ENCODE measurements around the gene DEAF1. TPM values are rescaled to one million over a fixed set of nuclear protein-coding genes. Genes with fewer than 3 reads are reported as not detected.

Gene DEAF1
- total and polyA plus RNA-seq, 10 of the 15 experiments (the other 5 are each of a cell fraction or from before 2014, with no cell fraction given): 0.68 to 51.3 (median 25.9) TPM

GRCh38 chr11:618856-619627 lies 76.0 kb downstream of the DEAF1 start:
- H4K20me1 ChIP-seq (ENCODE audit: control insufficient read depth, insufficient read depth): no peaks in the 10 kb centered on the region
- no peaks in the 10 kb centered on the region for H3K27me3 ChIP-seq (replicated peaks in 1 of 2; ENCODE audit: control insufficient read depth in 2 of 2, insufficient read depth in 2 of 2, low read length in 1 of 2)
- RAD21 ChIA-PET (ENCODE audit: unreplicated experiment): no interaction called here
- in situ Hi-C loops (cut with MboI) (no loop called here), intact Hi-C loops (cut with micrococcal nuclease; ENCODE audit: unreplicated experiment) (loop anchor here (5.0 kb wide), 1 partner anchor 103 kb away; no protein-coding TSS in a partner anchor)
- no peak overlapping the region for H3K27ac ChIP-seq (ENCODE audit: control insufficient read depth, insufficient read depth)
- TF ChIP-seq ETV6 (conservative IDR thresholded peaks at IDR 0.05 in 1 of 2, IDR thresholded peaks at IDR 0.05 in 1 of 2; ENCODE audit: borderline replicate concordance in 1 of 2, low read depth in 1 of 2) (no peak), CREB1 (IDR thresholded peaks at IDR 0.05; ENCODE audit: low read depth) (no peak), SMAD5 (IDR thresholded peaks at IDR 0.05; ENCODE audit: low read depth) (no peak), DPF2 (IDR thresholded peaks at IDR 0.05) (no peak)
- H3K9me3 ChIP-seq (replicated peaks; ENCODE audit: control insufficient read depth, insufficient read depth, low read length): no peaks in the 10 kb centered on the region
- H3K9ac ChIP-seq (ENCODE audit: control insufficient read depth, insufficient read depth, low read length): no peak overlapping the region
- no peak for DNase-seq (ENCODE audit: low read depth, low spot score)
- SMC1A ChIA-PET (ENCODE audit: uncharacterized antibody, unreplicated experiment): no interaction called here
- WGBS (ENCODE audit: insufficient coverage, insufficient replicate concordance, low lambda C conversion rate, missing lambda C conversion rate): 82% methylated on average over 24 of the region's 24 CpGs
- no peak for ATAC-seq
- POLR2A ChIA-PET: no interaction called here
- no peak overlapping the region for H3K4me3 ChIP-seq
- H3K79me2 ChIP-seq (ENCODE audit: control insufficient read depth, insufficient read depth, low read length): peaks cover 17% of the 10 kb centered on the region
- CTCF ChIA-PET: no interaction called here
- no peak overlapping the region for H3K4me2 ChIP-seq (ENCODE audit: control insufficient read depth, insufficient read depth)
- FAIRE-seq: no peak
- peaks cover 6% of the 10 kb centered on the region for H3K4me1 ChIP-seq (ENCODE audit: control insufficient read depth, insufficient read depth, low read length)
- peaks cover 0 to 2% of the 10 kb centered on the region in 2 experiments; a peak in 2 of 4 replicates for H3K36me3 ChIP-seq (ENCODE audit: control insufficient read depth in 2 of 2, insufficient read depth in 2 of 2, low read length in 1 of 2)
- BruUV-seq (replicated peaks): no TSS peak
- H2AFZ ChIP-seq (ENCODE audit: control insufficient read depth, low read depth, low read length): no peak overlapping the region

GRCh38 chr11:617912-618682 lies 76.9 kb downstream of the DEAF1 start:
- H3K9me3 ChIP-seq (replicated peaks; ENCODE audit: control insufficient read depth, insufficient read depth, low read length): no peaks in the 10 kb centered on the region
- ChIA-PET RAD21 (ENCODE audit: unreplicated experiment) (no interaction called here), SMC1A (ENCODE audit: uncharacterized antibody, unreplicated experiment) (no interaction called here), POLR2A (no interaction called here), CTCF (no interaction called here)
- no peak overlapping the region for H3K4me2 ChIP-seq (ENCODE audit: control insufficient read depth, insufficient read depth)
- DNase-seq (ENCODE audit: low read depth, low spot score) (no peak), FAIRE-seq (no peak), ATAC-seq (no peak)
- no peak overlapping the region for H2AFZ ChIP-seq (ENCODE audit: control insufficient read depth, low read depth, low read length)
- 96% methylated on average over 22 of the region's 25 CpGs for WGBS (ENCODE audit: insufficient coverage, insufficient replicate concordance, low lambda C conversion rate, missing lambda C conversion rate)
- intact Hi-C loops (cut with micrococcal nuclease; ENCODE audit: unreplicated experiment): loop anchor here (5.0 kb wide), 1 partner anchor 104 kb away; no protein-coding TSS in a partner anchor
- in situ Hi-C loops (cut with MboI): no loop called here
- H3K36me3 ChIP-seq (ENCODE audit: control insufficient read depth in 2 of 2, insufficient read depth in 2 of 2, low read length in 1 of 2): peaks cover 0 to 8% of the 10 kb centered on the region in 2 experiments; a peak in 3 of 4 replicates
- H3K9ac ChIP-seq (ENCODE audit: control insufficient read depth, insufficient read depth, low read length): no peak overlapping the region
- H4K20me1 ChIP-seq (ENCODE audit: control insufficient read depth, insufficient read depth): peaks cover 3% of the 10 kb centered on the region; the same call in 1 of the 2 replicates
- H3K27me3 ChIP-seq (replicated peaks in 1 of 2; ENCODE audit: control insufficient read depth in 2 of 2, insufficient read depth in 2 of 2, low read length in 1 of 2): no peaks in the 10 kb centered on the region
- H3K79me2 ChIP-seq (ENCODE audit: control insufficient read depth, insufficient read depth, low read length): peaks cover 25% of the 10 kb centered on the region
- peaks cover 10% of the 10 kb centered on the region for H3K4me1 ChIP-seq (ENCODE audit: control insufficient read depth, insufficient read depth, low read length)
- no peak overlapping the region for H3K27ac ChIP-seq (ENCODE audit: control insufficient read depth, insufficient read depth)
- no peak overlapping the region for H3K4me3 ChIP-seq
- no TSS peak for BruUV-seq (replicated peaks)
- no peak for TF ChIP-seq GABPA (IDR thresholded peaks at IDR 0.05; ENCODE audit: low read depth)
- TF ChIP-seq, protein P1, sequence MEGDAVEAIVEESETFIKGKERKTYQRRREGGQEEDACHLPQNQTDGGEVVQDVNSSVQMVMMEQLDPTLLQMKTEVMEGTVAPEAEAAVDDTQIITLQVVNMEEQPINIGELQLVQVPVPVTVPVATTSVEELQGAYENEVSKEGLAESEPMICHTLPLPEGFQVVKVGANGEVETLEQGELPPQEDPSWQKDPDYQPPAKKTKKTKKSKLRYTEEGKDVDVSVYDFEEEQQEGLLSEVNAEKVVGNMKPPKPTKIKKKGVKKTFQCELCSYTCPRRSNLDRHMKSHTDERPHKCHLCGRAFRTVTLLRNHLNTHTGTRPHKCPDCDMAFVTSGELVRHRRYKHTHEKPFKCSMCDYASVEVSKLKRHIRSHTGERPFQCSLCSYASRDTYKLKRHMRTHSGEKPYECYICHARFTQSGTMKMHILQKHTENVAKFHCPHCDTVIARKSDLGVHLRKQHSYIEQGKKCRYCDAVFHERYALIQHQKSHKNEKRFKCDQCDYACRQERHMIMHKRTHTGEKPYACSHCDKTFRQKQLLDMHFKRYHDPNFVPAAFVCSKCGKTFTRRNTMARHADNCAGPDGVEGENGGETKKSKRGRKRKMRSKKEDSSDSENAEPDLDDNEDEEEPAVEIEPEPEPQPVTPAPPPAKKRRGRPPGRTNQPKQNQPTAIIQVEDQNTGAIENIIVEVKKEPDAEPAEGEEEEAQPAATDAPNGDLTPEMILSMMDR (IDR thresholded peaks at IDR 0.05 in 2 of 3, conservative IDR thresholded peaks at IDR 0.05 in 1 of 3; ENCODE audit: control insufficient read depth in 2 of 3, extremely low read depth in 1 of 3, insufficient read depth in 1 of 3, low read depth in 3 of 3, low read length in 3 of 3): no peak
- no peak for TF ChIP-seq WRNIP1 (IDR thresholded peaks at IDR 0.05; ENCODE audit: borderline replicate concordance, low read depth, low read length)
- no peak for TF ChIP-seq ZNF24 (IDR thresholded peaks at IDR 0.05)
- no peak for TF ChIP-seq ZNF592 (IDR thresholded peaks at IDR 0.05)

Data from GM12878 (cell line).